GM13976 (cell line): ENCODE data around the gene ADAM11.

Experiments used
- DNase-seq: peaks from one replicate; pipeline ENCODE4 v3.0.0; 2012; ENCODE audit warnings: low spot score
- CTCF ChIP-seq: IDR thresholded peaks from 2 replicates; pipeline ENCODE4 v1.5.1; 2012; ENCODE audit warnings: borderline replicate concordance, mild to moderate bottlenecking; ENCODE audit not compliant: insufficient read depth; ENCODE audit errors: extremely low read depth, missing control alignments, control extremely low read depth
- in situ Hi-C: fragments of 300-500 bp; cut with MboI; formaldehyde crosslinking; loops from one replicate; pipeline ENCODE4 v1.12.0; 2022; ENCODE audit warnings: low sequenced_read_pairs, mixed read lengths, inconsistent platforms; ENCODE audit not compliant: unreplicated experiment

The ADAM11 gene

GRCh38 chr17:44787271-44787940, 28.6 kb downstream of the ADAM11 start:
- DNase-seq, result no peak
- in situ Hi-C loops, result no loop called here
- TF ChIP-seq CTCF, result no peak

GRCh38 chr17:44788139-44788538, 29.4 kb downstream of the ADAM11 start:
- TF ChIP-seq CTCF, result no peak
- in situ Hi-C loops, result no loop called here
- no peak for DNase-seq

- no peak for TF ChIP-seq CTCF
- in situ Hi-C loops, result no loop called here
- no peak for DNase-seq
Measured at GRCh38 chr17:44792276-44792675, 33.5 kb downstream of the ADAM11 start.

GRCh38 chr17:44793885-44794842, 35.4 kb downstream of the ADAM11 start:
- no peak for DNase-seq
- in situ Hi-C loops, result no loop called here
- TF ChIP-seq CTCF, result no peak

GRCh38 chr17:44794851-44795413, 36.1 kb downstream of the ADAM11 start:
- in situ Hi-C loops, result no loop called here
- no peak for DNase-seq
- TF ChIP-seq CTCF, result no peak

GRCh38 chr17:44795421-44795820, 36.6 kb downstream of the ADAM11 start:
- TF ChIP-seq CTCF, result no peak
- DNase-seq, result no peak
- in situ Hi-C loops, result no loop called here
